Suprapubic skin (tissue), 4 donors: ENCODE data around the gene VASH1.

ENCODE experiments used
- CTCF ChIP-seq, 2 donors: fragments of 200-600 bp in 1 of 2; fragments of 450-650 bp in 1 of 2; sonication (generic) in 1 of 2; IDR thresholded peaks; one replicate each; pipeline ENCODE4 v1.5.1; 2016 to 2019; ENCODE audit warnings: antibody characterized with exemption in 2 of 2, mild to moderate bottlenecking in 1 of 2, moderate library complexity in 1 of 2
- POLR2A ChIP-seq, 2 donors: fragments of 450-650 bp; IDR thresholded peaks; one replicate each; pipeline ENCODE4 v1.6.1; 2017; ENCODE audit warnings: antibody characterized with exemption in 2 of 2, mild to moderate bottlenecking in 2 of 2, moderate library complexity in 2 of 2
- POLR2AphosphoS5 ChIP-seq, 3 donors: sonication (generic); formaldehyde crosslinking; IDR thresholded peaks; one replicate each; pipeline ENCODE4 v1.6.1; 2017; ENCODE audit warnings: antibody characterized with exemption in 3 of 3

- TF ChIP-seq CTCF (IDR thresholded peaks at IDR 0.05) (no peak), POLR2A (IDR thresholded peaks at IDR 0.05) (no peak), POLR2AphosphoS5 (IDR thresholded peaks at IDR 0.05) (no peak)
These were observed 53.7 kb downstream of the VASH1 start for GRCh38 chr14:76814726-76815645.
